Measurements from ENCODE around the gene HNRNPUL1.

GRCh38 chr19:41354343-41354953, 90.3 kb downstream of the HNRNPUL1 start:
- TF ChIP-seq CTCF (IDR thresholded peaks at IDR 0.05) (no peak), POLR2A (IDR thresholded peaks at IDR 0.05) (no peak)
